Activated CD4-positive, alpha-beta T cell treated with anti-CD3 and anti-CD28 coated beads, Interleukin-10, Interleukin-2, amounts not matched to agents 100 ng/mL and 50 ng/mL, durations not matched to agents 16 hours and 8 hours (primary cell): ENCODE results near the gene SMG6.

Experiments
- DNase-seq: peaks from one replicate; pipeline ENCODE4 v3.0.0-alpha.2; 2020

The SMG6 gene

DNA sequence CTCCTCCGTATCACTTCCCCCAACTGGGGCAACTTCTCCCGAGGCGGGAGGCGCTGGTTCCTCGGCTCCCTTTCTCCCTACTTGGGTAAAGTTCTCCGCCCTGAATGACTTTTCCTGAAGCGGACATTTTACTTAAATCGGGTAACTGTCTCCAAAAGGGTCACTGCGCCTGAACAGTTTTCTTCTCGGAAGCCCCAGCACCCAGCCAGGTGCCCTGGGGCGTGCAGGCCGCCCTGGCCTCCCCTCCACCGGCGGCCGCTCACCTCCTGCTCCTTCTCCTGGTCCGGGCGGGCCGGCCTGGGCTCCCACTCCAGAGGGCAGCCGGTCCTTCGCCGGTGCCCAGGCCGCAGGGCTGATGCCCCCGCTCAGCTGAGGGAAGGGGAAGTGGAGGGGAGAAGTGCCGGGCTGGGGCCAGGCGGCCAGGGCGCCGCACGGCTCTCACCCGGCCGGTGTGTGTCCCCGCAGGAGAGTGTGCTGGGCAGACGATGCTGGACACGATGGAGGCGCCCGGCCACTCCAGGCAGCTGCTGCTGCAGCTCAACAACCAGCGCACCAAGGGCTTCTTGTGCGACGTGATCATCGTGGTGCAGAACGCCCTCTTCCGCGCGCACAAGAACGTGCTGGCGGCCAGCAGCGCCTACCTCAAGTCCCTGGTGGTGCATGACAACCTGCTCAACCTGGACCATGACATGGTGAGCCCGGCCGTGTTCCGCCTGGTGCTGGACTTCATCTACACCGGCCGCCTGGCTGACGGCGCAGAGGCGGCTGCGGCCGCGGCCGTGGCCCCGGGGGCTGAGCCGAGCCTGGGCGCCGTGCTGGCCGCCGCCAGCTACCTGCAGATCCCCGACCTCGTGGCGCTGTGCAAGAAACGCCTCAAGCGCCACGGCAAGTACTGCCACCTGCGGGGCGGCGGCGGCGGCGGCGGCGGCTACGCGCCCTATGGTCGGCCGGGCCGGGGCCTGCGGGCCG lies 247.1 kb downstream of the SMG6 start:
- peak; percentile 51 for DNase-seq

DNA sequence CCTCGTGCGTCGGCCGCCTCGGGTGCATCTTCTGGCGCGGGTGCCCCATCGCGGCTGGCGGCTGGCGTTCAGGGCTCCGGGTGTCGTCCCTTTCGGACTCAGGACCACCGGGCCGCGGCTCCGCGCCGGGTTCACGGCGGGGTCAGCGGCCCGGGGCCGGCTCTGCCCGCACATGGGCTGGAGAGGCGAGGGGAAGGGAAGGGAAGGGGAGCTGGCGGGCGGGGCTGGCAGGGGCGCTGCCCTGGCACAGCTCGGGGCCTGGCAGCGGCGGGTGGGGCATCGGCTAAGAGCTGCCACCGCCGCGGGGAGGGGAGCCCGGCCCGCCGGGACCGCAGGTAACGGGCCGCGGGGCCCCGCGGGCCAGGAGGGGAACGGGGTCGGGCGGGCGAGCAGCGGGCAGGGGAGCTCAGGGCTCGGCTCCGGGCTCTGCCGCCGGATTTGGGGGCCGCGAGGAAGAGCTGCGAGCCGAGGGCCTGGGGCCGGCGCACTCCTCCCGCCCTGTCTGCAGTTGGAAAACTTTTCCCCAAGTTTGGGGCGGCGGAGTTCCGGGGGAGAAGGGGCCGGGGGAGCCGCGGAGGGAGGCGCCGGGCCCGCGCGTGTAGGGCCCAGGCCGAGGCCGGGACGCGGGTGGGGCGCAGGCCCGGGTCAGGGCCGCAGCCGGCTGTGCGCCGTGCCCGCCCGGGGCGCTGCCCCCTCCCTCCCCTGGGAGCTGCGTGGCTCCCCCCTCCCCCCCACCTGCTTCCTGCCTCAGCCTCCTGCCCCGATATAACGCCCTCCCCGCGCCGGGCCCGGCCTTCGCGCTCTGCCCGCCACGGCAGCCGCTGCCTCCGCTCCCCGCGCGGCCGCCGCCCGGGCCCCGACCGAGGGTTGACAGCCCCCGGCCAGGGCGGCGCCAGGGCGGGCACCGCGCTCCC lies 248.0 kb downstream of the SMG6 start:
- no peak for DNase-seq

DNA sequence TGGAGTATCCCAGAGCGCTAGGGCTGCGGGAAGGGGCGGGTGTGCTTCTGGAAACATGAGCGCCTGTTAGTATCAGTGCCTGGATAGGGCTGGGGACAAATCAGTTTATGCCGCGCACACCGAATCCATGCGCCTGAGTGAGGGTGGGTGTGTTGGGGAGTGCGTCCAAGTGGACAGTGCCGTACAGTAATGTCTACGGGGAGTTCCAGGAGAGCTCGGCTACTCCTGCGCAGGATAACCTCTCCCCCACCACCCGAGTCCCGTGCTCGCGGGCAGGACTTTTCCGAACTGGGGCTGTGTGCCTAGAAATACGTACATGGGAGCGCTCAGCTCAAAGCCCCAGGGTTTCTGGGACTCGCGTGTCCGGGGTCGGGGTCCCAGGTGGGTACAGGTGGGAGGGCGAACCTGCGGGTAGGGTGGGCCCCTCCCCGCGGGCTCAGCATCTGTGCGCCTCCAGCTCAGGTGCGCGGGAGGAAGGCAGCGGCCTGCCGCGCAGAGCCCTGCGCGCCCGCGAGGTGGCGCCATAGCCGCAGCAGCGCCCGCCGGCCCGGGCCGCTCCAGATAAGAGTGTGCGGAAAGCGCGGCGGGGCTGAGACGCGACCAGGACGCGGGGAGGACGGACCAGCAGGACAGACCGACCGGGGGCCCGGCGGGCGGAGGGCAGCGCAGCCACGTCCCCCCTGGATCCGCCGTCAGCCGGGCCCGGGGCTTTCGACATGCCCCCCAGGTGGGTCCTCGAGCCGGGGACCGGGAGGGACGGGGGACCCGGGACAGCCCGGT lies 248.9 kb downstream of the SMG6 start, which contains the start of gene HIC1:
Gene HIC1, plus strand, starts transcription at position 592 of the 780 bp plus-strand sequence. CDS start 1,588 bp downstream, outside the sequence.
- DNase-seq = peak; percentile 78

DNA sequence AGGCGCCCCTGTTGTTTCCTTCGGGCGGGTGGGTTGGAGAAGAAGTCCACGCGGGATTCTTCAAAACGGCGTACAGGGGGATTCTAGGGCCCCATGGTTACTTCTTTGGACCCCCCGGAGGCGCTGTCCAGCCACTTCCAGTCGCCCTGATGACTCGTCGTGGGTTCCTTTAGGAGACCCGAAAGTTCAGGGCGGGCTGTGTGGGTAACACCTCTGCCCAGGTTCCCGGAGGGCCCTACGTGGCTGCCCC lies 249.4 kb downstream of the SMG6 start:
- no peak for DNase-seq

DNA sequence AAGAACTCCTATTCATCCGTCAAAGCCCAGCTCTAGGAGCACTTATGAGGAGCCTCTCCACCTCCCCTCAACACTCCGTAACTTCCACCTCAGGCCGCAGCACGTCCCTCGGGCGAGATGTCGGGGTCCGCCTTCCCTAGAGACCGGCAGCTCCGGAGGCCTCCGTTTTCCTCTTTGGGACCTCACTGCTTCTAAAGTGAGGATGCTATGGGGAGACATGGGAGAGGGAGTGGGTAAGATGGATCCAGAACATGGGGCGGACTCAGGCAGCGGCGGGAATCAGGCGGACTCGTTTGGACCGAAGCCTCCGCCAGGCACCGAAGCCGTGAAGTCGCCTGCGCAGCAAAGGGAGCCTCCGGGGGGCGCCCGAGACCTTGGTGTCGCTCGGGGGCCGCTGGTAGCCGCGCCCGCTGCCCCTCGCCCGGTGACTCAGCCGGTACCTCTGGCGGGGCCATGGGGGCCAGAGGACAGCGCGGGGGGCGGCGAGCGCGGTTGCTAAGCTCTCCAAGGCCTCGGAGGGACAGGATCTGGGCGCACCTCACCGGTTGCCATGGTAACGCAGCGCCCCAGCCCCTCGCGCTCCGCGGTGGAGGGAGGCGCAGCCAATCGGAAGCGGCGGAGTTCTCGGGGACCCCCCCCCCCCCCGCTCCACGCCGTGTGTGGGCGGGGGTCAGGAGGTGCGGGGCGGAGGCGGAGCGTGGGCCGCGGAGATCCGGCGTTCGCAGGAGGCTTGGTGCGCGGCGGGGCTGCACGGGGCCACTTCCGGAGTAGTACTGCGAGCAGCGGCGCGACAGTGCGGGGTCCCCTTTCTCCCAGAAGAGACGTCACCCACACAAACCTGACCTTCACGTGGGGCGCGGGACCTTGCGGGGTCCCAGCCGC lies 250.0 kb downstream of the SMG6 start:
- DNase-seq = peak; percentile 66

DNA sequence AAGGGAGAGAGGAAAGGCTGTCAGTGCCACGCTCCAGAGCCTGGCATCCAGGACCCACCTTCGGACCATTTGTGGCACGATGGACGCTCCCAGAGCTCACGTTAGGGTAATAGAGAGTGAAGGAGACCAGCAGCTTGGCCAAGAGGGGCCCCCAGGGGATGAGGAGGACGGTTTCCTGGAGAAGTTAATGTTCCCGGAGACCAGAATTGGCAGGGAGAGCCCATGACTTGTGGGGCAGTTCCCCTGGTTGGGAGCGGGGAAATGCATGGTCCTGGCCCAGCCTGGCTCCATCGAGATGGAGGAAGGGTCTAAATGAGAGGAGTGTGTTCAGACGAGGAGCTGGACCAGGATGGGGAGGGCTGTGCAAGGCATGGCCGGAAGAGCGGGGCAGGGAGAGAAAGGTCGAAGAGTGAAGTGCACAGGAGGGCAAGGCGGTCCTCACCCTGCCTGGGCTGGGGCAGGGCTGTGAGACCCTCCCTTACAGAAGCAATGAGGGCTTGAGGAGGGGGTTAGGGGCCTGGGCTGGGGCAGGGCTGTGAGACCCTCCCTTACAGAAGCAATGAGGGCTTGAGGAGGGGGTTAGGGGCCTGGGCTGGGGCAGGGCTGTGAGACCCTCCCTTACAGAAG lies 251.5 kb downstream of the SMG6 start:
- no peak for DNase-seq

DNA sequence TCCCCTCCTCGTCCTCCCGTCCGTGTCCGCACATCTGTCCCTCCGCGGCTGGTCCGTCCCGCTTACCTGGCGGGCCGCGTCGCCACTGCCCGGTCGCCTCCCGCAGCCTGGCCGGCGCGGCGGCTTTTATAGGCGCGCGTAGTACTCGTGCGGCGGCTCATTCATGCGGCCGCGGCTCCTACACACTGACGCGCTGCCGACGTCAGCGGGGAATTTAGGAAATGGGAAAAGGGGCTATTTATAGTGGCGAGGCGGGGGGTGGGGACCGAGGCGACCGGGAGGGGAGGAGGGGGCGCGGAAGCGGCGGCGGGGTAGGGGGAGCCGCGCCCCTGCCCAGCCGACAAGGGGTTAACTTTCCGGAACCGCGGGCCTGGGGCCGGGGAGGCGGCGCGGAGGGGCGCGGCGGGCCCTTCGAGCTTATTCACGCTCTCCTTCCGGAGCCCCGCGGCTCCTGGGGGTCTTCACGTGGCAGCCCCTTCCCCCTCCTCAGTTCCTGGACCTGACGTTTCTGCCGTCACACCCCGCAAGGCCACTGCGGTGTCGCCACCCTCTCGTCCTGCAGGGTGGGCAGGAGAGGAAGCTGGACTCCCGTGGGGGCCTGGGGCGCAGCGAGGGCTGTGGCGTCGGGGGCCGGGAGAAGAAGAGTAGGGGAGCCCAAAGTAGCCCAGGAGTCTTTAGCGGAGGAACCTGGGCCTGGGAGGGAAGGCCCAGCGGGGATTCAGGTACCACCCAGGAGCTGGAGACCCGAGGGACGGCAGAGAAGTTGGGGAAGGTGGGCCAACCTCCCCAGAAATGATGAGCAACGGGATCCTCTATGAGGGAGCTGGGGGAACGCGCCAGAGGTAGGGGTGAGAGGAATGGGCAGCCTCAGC lies 252.3 kb downstream of the SMG6 start:
- no peak for DNase-seq

DNA sequence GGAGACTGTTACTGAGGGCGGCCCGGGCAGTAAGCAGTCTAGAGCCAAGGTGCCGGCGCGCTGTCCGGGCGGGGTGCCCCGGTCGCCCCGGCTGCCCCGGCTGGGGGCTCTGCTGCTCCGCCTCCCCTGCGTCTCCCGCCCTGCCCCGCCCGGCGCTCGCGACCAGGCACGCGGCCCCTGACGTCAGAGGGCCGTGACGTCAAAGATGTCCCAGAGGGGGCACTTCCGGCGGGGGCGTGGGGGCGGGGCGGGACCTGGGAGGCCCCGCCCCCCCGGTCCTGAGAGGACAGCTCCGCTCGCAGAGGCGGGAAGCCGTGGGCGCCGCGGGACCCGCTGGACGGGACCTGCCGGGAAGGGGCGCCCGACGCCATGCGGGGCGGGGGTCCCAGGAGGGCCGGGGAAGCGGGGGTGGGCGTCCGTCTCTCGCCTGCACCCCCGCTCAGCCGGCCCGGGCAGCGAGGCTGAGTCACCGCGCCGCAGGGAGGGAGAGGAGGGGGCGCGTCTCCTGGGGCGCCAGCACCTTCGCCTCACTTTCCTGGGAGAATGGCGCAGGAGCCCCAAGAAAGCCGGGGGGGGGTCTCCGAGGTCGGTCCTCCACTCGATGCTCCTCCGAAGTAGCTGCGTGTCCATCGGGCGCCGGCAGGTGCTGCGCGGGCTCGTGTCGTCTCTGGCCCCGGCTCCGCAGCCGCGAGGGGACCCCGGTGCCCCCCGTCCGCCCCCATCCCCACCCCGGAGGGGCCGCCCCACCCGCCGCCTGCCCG lies 253.1 kb downstream of the SMG6 start:
- peak; percentile 55 for DNase-seq

DNA sequence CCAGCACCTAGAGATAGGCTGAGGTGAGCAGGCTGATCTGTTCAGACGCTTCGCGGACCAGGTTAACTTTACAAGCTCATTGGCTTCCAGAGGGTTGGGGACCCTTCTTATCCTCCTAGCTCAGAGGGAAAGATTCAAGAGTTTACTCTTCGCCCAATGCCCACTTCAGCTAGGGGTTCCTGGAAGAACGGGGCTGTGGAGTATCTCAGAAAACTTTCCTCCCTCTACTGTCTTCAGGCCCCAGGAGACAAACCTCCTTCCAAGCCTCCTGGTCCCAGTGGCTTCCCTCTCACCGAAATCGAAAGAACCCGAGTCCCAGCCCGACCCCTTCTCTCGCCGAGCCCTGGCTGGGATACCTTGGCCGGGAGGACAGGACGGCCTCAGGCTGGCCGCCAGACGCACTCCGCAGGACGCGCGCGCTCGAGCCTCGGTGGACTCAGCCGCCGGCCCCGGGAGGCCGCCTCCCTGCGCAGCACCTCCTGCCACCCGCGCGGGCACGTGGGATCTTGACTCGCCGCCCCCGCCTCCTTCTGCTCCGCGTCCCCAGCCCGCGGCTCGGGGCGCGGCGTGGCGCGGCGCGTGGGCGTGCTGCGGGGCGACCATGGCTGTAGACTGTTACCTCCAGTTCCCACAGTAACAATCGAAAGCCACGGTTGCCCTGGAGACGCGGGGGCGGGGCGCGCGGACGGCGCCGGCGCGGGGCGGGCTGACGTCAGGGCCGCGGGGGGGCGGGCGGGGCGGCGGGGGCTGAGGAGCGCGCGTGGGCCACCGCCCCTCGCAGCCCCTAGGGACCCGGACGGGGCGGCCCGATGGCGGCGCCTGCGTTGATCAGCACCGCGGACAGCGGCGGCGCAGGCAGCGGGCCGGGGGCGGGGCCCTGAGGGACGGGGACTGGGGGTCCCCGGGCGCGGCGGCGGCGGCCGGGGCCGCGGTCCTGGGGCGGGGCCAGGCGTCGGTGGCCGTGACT lies 254.0 kb downstream of the SMG6 start:
- peak; percentile 85 for DNase-seq

DNA sequence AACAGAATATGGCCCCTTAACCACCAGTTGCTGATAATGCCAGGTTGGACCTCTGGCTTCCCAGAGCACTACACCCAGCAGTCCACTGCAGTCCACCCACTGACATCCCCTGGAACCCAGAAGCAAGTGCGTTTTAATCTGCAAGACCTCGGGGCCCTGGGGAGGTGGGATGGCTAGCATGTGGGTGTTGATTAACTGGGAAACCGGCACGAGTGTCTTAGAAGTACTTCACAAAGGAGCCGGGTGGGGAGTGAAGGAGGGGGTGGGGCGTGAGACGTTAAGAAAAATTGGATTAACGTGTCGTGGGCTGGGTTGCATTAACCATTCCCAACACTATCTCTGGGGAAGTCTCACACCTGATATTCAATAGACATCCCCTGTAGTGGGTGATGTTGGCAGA lies 254.8 kb downstream of the SMG6 start:
- no peak for DNase-seq

DNA sequence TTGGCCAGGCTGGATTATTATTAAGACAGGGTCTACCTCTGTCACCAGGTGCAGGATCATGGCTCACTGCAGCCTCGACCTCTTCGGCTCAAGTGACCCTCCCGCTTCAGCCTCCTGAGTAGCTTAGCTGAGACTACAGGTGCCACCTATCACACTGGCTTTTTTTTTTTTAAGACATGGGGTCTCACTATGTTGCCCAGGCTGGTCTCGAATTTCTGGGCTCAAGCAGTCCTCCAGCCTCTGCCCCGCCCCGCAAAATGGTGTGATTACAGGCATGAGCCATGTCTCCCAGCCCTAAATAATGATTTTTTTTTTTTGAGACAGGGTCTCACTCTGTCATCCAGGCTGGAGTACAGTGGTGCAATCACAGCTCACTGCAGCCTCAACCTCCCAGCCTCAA lies 256.0 kb downstream of the SMG6 start:
- DNase-seq = no peak

DNA sequence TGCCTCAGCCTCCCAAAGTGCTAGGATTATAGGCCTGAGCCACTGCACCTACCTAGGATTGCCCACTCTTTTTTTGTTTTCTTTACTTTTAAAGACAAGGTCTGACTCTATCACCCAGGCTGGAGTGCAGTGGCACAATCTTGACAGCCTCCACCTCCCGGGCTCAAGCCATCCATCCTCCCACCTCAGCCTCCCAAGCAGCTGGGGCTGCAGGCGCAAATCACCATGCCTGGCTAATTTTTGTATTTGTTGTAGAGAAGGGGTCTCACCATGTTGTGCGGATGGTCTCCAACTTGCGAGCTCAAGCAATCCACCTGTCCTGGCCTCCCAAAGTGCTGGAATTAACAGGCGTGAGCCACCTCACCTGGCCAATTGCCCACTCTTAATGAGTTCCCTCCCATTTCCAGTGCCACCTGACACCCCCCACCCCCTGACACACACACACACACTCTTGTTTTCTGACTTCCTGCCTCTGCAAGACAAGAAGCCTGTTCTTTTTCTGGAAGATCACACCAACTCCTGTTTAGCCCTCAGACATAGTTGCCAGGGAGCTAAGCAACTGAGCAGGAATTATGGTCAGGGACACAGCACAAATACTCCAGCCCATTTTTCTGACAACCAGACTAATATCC lies 259.2 kb downstream of the SMG6 start:
- no peak for DNase-seq

DNA sequence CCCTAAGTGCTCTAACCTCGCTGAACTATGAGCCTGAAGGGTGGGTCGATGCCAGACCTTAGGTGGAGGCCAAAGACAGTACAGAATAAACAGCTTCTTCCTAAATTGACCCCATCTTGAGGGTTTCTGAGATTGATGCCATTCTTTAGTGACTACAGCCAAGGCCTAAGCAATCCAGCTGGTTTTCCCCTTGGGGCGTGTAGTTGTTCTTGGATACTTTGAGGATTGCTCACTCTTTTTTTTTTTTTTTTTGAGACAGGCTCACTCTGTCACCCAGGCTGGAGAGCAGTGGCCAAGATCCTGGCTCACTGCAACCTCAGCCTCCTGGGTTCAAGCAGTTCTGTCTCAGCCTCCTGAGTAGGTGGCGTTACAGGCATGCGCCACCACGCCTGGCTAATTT lies 259.8 kb downstream of the SMG6 start:
- DNase-seq = no peak

DNA sequence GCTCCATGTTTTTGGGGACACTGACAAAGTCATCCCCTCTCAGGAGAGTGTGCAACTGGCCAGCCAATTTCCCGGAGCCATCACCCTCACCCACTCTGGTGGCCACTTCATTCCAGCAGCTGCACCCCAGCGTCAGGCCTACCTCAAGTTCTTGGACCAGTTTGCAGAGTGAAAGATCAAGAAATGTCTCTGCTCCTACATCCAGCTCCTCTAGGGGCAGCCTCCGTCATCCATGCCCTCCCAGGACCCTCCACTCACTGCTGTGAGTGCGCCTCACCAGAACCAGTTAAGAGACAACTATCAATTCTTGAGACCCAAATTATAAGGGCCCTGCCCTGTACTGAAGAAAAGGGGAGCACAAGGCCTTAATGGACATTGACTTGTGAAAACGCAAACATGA lies 260.7 kb downstream of the SMG6 start:
- DNase-seq = no peak

DNA sequence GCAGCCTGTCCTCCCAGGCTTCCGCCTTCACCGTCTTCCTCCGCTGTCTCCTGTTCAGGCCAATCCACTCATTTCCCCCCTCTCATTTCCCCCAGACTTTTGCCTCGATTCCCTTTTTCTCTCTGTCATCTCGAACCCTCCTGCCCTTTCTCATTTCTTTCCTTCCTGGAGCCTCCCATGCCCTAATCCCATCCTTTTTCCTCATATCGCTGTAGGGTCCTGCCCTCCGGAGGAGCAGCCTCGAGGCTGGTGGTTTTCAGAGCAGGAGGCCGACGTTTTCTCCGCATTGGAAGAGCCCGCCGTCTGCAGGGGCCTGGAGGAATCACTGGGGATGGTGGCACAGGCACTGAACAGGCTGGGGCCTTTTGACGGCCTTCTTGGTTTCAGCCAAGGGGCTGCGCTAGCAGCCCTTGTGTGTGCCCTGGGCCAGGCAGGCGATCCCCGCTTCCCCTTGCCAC lies 261.2 kb downstream of the SMG6 start:
- DNase-seq = no peak

DNA sequence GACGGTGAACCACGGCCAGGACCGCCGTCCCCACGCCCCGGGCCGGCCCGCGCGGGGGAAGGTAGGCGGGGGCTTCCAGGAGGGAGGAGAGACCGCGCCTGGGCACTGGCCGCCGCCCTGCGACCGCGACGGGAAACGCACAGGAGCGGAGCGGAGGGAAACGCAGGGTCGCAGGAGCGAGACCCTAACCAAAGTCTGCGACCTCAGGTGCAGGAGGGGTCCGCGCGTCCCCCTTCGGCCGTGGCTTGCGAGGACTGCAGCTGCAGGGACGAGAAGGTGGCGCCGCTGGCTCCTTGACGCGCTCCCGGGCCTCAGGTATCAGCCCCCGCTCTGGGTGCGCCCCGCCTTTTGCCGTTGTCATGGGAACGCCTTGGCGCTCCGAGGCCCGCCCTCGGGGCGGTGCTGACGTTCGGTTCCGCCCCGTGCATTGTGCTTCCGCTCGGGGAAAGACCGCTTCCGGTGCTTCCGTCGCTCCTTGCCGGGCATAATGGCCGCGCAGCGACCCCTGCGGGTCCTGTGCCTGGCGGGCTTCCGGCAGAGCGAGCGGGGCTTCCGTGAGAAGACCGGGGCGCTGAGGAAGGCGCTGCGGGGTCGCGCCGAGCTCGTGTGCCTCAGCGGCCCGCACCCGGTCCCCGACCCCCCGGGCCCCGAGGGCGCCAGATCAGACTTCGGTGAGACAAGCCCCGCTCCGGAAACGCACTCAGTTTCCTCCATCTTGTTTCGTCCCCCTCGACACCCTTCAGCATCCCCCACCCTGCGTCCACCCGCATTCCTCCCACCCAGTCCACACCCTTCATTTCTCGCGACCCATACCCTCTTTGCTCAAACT lies 261.8 kb downstream of the SMG6 start, which contains the start of gene OVCA2:
Gene OVCA2, plus strand, starts transcription at position 462 of the 829 bp plus-strand sequence. Its CDS starts 26 bp downstream, at position 488.
- DNase-seq = peak; percentile 98
